ENCODE measurements around the gene ITFG2.

The ITFG2 gene

GRCh38 chr12:2812290-2813213 is at the start of gene ITFG2:
TSS of gene ITFG2 (plus strand) at chr12:2812668. CDS start at chr12:2812761, 93 bp downstream.
- Histone ChIP-seq H3F3A (ENCODE audit: insufficient read depth, low read length) (no peaks in the 10 kb centered on the region), H3K36me3 (ENCODE audit: insufficient read depth, low read length) (peaks cover 16% of the 10 kb centered on the region; the same call in 1 of the 2 replicates), H3K4me1 (ENCODE audit: insufficient read depth, low read length, severe bottlenecking) (peaks cover 24% of the 10 kb centered on the region), H3K9ac (ENCODE audit: low read length) (peak within 1 kb of the TSS; percentile 82), H3K9me3 (ENCODE audit: low read length) (no peaks in the 10 kb centered on the region), H3K27ac (ENCODE audit: low read depth, low read length, poor library complexity, severe bottlenecking) (peak within 1 kb of the TSS; percentile 82), H3K79me2 (ENCODE audit: insufficient read depth, low read length) (peaks cover 13% of the 10 kb centered on the region; the same call in 1 of the 2 replicates), H3K9me2 (ENCODE audit: low read depth, low read length) (no peaks in the 10 kb centered on the region), H3K27me3 (ENCODE audit: insufficient read depth, low read length) (no peaks in the 10 kb centered on the region), H2AFZ (ENCODE audit: low read length) (0 out of 2 replicates have a peak within 1 kb of the TSS, but pooled peaks have one; percentile 28), H3K4me2 (ENCODE audit: low read length) (peak within 1 kb of the TSS; percentile 97), H3K4me3 (ENCODE audit: low read depth, low read length, poor library complexity, severe bottlenecking) (peak within 1 kb of the TSS; percentile 75), H4K20me1 (ENCODE audit: insufficient read depth, low read length) (no peaks in the 10 kb centered on the region)
- no peak for TF ChIP-seq CTCF (IDR thresholded peaks at IDR 0.05; ENCODE audit: low read length)
- no peak for TF ChIP-seq EZH2 (IDR thresholded peaks at IDR 0.05; ENCODE audit: borderline replicate concordance, low read length)

GRCh38 chr12:2764398-2764797 is 48.1 kb upstream of the ITFG2 start:
- H3K79me2 ChIP-seq (ENCODE audit: insufficient read depth, low read length) = no peaks in the 10 kb centered on the region
- H3K27ac ChIP-seq (ENCODE audit: low read depth, low read length, poor library complexity, severe bottlenecking) = no peak overlapping the region

GRCh38 chr12:2765052-2765451 is 47.4 kb upstream of the ITFG2 start:
- no peaks in the 10 kb centered on the region for H3K9me2 ChIP-seq (ENCODE audit: low read depth, low read length)
- no peaks in the 10 kb centered on the region for H3K79me2 ChIP-seq (ENCODE audit: insufficient read depth, low read length)
- no peaks in the 10 kb centered on the region for H3K36me3 ChIP-seq (ENCODE audit: insufficient read depth, low read length)
- H3K4me2 ChIP-seq (ENCODE audit: low read length) = no peak overlapping the region
- H3K27me3 ChIP-seq (ENCODE audit: insufficient read depth, low read length) = no peaks in the 10 kb centered on the region; the same call in 1 of the 2 replicates
- no peak overlapping the region for H3K9ac ChIP-seq (ENCODE audit: low read length)
- H2AFZ ChIP-seq (ENCODE audit: low read length) = no peak overlapping the region
- no peaks in the 10 kb centered on the region for H3K4me1 ChIP-seq (ENCODE audit: insufficient read depth, low read length, severe bottlenecking)
- no peaks in the 10 kb centered on the region for H3F3A ChIP-seq (ENCODE audit: insufficient read depth, low read length)
- no peak overlapping the region for H3K27ac ChIP-seq (ENCODE audit: low read depth, low read length, poor library complexity, severe bottlenecking)
- H3K9me3 ChIP-seq (ENCODE audit: low read length) = no peaks in the 10 kb centered on the region
- H4K20me1 ChIP-seq (ENCODE audit: insufficient read depth, low read length) = no peaks in the 10 kb centered on the region
- H3K4me3 ChIP-seq (ENCODE audit: low read depth, low read length, poor library complexity, severe bottlenecking) = no peak overlapping the region
- TF ChIP-seq EZH2 (IDR thresholded peaks at IDR 0.05; ENCODE audit: borderline replicate concordance, low read length) (no peak), CTCF (IDR thresholded peaks at IDR 0.05; ENCODE audit: low read length) (no peak)

More at GRCh38 chr12:2764398-2764797, 48.1 kb upstream of the ITFG2 start:
- Histone ChIP-seq H3K4me3 (ENCODE audit: low read depth, low read length, poor library complexity, severe bottlenecking) (no peak overlapping the region), H3K9me2 (ENCODE audit: low read depth, low read length) (no peaks in the 10 kb centered on the region), H3K4me2 (ENCODE audit: low read length) (no peak overlapping the region), H4K20me1 (ENCODE audit: insufficient read depth, low read length) (no peaks in the 10 kb centered on the region), H3K4me1 (ENCODE audit: insufficient read depth, low read length, severe bottlenecking) (no peaks in the 10 kb centered on the region), H3F3A (ENCODE audit: insufficient read depth, low read length) (no peaks in the 10 kb centered on the region), H2AFZ (ENCODE audit: low read length) (no peak overlapping the region), H3K27me3 (ENCODE audit: insufficient read depth, low read length) (no peaks in the 10 kb centered on the region; the same call in 1 of the 2 replicates), H3K9me3 (ENCODE audit: low read length) (no peaks in the 10 kb centered on the region), H3K36me3 (ENCODE audit: insufficient read depth, low read length) (no peaks in the 10 kb centered on the region), H3K9ac (ENCODE audit: low read length) (no peak overlapping the region)
- no peak for TF ChIP-seq CTCF (IDR thresholded peaks at IDR 0.05; ENCODE audit: low read length)
- TF ChIP-seq EZH2 (IDR thresholded peaks at IDR 0.05; ENCODE audit: borderline replicate concordance, low read length) = no peak
